Lower lobe of right lung (tissue), 2 donors: ENCODE results near the gene DLGAP1. TPM values are rescaled to one million over a fixed set of nuclear protein-coding genes. Genes with fewer than 3 reads are reported as not detected.

Source experiments
- ATAC-seq, 2 donors: fragments of 200-7000 bp; cut with Tn5 transposase; one replicate each; pipeline ENCODE4 v1.9.1; 2020 to 2022; ENCODE audit warnings: mild to moderate bottlenecking in 2 of 2, moderate library complexity in 2 of 2
- DNase-seq: peaks from one replicate; pipeline ENCODE4 v3.0.0-alpha.2; 2020
- H3K27ac ChIP-seq: fragments of 200-600 bp; one replicate; pipeline ENCODE4 v1.8.0; 2022
- H3K27me3 ChIP-seq: fragments of 200-600 bp; one replicate; pipeline ENCODE4 v1.8.0; 2022; ENCODE audit warnings: low read depth
- H3K36me3 ChIP-seq: fragments of 200-600 bp; one replicate; pipeline ENCODE4 v1.8.0; 2022; ENCODE audit warnings: mild to moderate bottlenecking
- H3K4me1 ChIP-seq: fragments of 200-600 bp; one replicate; pipeline ENCODE4 v1.8.0; 2022
- H3K4me3 ChIP-seq: fragments of 200-600 bp; one replicate; pipeline ENCODE4 v1.8.0; 2022; ENCODE audit warnings: mild to moderate bottlenecking
- H3K9me3 ChIP-seq: fragments of 200-600 bp; one replicate; pipeline ENCODE4 v1.8.0; 2022
- CTCF ChIP-seq: fragments of 200-600 bp; IDR thresholded peaks from one replicate; pipeline ENCODE4 v1.8.0; 2022; ENCODE audit warnings: antibody characterized with exemption, mild to moderate bottlenecking
- intact Hi-C: fragments of 100-400 bp; cut with DNase I; formaldehyde crosslinking; loops from one replicate; pipeline ENCODE4 v1.11.0; 2022
- total RNA-seq: library from RNA; stranded (reverse); fragmentation: NEBNext Ultra II Directional; extraction: Animal tissue kit (Norgen Biotek cat#: 25700); gene quantifications from one replicate; pipeline ENCODE4 v1.2.1, GENCODE V29; 2021
- donor health status: DM: no; HTN: yes; CAD: no; lungs with severe emphysema.

The DLGAP1 gene
- total RNA-seq, 1 donor from 2014 or later, result 3.8 TPM

- H3K27ac ChIP-seq, result no peak overlapping the region
- intact Hi-C loops, result no loop called here
- H3K9me3 ChIP-seq, result no peaks in the 10 kb centered on the region
- ATAC-seq (no peak), DNase-seq (no peak)
- peaks cover 5% of the 10 kb centered on the region for H3K4me1 ChIP-seq
- H3K36me3 ChIP-seq, result no peaks in the 10 kb centered on the region
- TF ChIP-seq CTCF, result no peak
- H3K27me3 ChIP-seq, result no peaks in the 10 kb centered on the region
- H3K4me3 ChIP-seq, result no peak overlapping the region
Observed at GRCh38 chr18:3616744-3617143, 838.4 kb downstream of the DLGAP1 start.

- ATAC-seq (no peak), DNase-seq (no peak)
- Histone ChIP-seq H3K36me3 (no peaks in the 10 kb centered on the region), H3K4me1 (peaks cover 5% of the 10 kb centered on the region), H3K27ac (no peak overlapping the region), H3K27me3 (no peaks in the 10 kb centered on the region), H3K4me3 (no peak overlapping the region), H3K9me3 (no peaks in the 10 kb centered on the region)
- intact Hi-C loops, result no loop called here
- no peak for TF ChIP-seq CTCF
Observed at GRCh38 chr18:3616142-3616541, 839.0 kb downstream of the DLGAP1 start.

GRCh38 chr18:3615374-3615985, 839.6 kb downstream of the DLGAP1 start:
- Histone ChIP-seq H3K27ac (no peak overlapping the region), H3K36me3 (no peaks in the 10 kb centered on the region), H3K27me3 (no peaks in the 10 kb centered on the region), H3K4me1 (peaks cover 5% of the 10 kb centered on the region), H3K4me3 (no peak overlapping the region), H3K9me3 (no peaks in the 10 kb centered on the region)
- intact Hi-C loops, result no loop called here
- TF ChIP-seq CTCF, result no peak
- DNase-seq (no peak), ATAC-seq (no peak)

GRCh38 chr18:3612315-3612714, 842.8 kb downstream of the DLGAP1 start:
- Histone ChIP-seq H3K27ac (no peak overlapping the region), H3K27me3 (no peaks in the 10 kb centered on the region), H3K36me3 (no peaks in the 10 kb centered on the region), H3K9me3 (no peaks in the 10 kb centered on the region), H3K4me3 (no peak overlapping the region), H3K4me1 (no peaks in the 10 kb centered on the region)
- DNase-seq (no peak), ATAC-seq (no peak)
- intact Hi-C loops, result no loop called here
- TF ChIP-seq CTCF, result no peak

- Histone ChIP-seq H3K36me3 (no peaks in the 10 kb centered on the region), H3K27me3 (no peaks in the 10 kb centered on the region), H3K4me1 (peaks cover 4% of the 10 kb centered on the region), H3K4me3 (no peak overlapping the region), H3K27ac (no peak overlapping the region), H3K9me3 (no peaks in the 10 kb centered on the region)
- ATAC-seq, result no peak
- DNase-seq, result no peak
- TF ChIP-seq CTCF, result no peak
- intact Hi-C loops, result no loop called here
Observed at GRCh38 chr18:3611313-3612090, 843.6 kb downstream of the DLGAP1 start.
